SK-N-SH treated with all-trans-retinoic acid at 6 μM for 48 hours (cell line): ENCODE results near the gene KCNH5.

ENCODE experiments used
- ATAC-seq: fragments of 200-7000 bp; cut with Tn5 transposase; 3 replicates; pipeline ENCODE4 v1.9.1; 2020; ENCODE audit warnings: mild to moderate bottlenecking, moderate library complexity
- ARNTL ChIP-seq: fragments of 450-650 bp; formaldehyde crosslinking; IDR thresholded peaks from 2 replicates; pipeline ENCODE4 v1.5.0; 2020; ENCODE audit warnings: low read depth, mild to moderate bottlenecking, moderate library complexity, borderline replicate concordance
- BACH2 ChIP-seq: fragments of 250-450 bp; sonication (Bioruptor Pico); IDR thresholded peaks from 2 replicates; pipeline ENCODE4 v1.9.0; 2021; ENCODE audit warnings: mild to moderate bottlenecking, borderline replicate concordance
- CREB5 ChIP-seq: fragments of 250-450 bp; sonication (Bioruptor Pico); IDR thresholded peaks from 2 replicates; pipeline ENCODE4 v1.5.1; 2020; ENCODE audit warnings: low read depth, mild to moderate bottlenecking, moderate library complexity
- CSDC2 ChIP-seq: fragments of 250-450 bp; sonication (Bioruptor Pico); IDR thresholded peaks from 2 replicates; pipeline ENCODE4 v1.5.0; 2020; ENCODE audit warnings: mild to moderate bottlenecking, moderate library complexity
- CSRNP3 ChIP-seq: fragments of 250-450 bp; sonication (Bioruptor Pico); IDR thresholded peaks from 2 replicates; pipeline ENCODE4 v1.5.1; 2021; ENCODE audit warnings: mild to moderate bottlenecking, moderate library complexity
- ESRRG ChIP-seq: fragments of 250-450 bp; sonication (Bioruptor Pico); IDR thresholded peaks from 2 replicates; pipeline ENCODE4 v1.6.1; 2021; ENCODE audit warnings: mild to moderate bottlenecking
- GLIS3 ChIP-seq: fragments of 250-450 bp; sonication (Bioruptor Pico); IDR thresholded peaks from 2 replicates; pipeline ENCODE4 v1.5.0; 2020; ENCODE audit warnings: mild to moderate bottlenecking, moderate library complexity
- ISL1 ChIP-seq: fragments of 250-450 bp; sonication (Bioruptor Pico); IDR thresholded peaks from 2 replicates; pipeline ENCODE4 v2.1.2; 2022; ENCODE audit warnings: mild to moderate bottlenecking, moderate library complexity
- OSR1 ChIP-seq: fragments of 250-450 bp; sonication (Bioruptor Pico); IDR thresholded peaks from 2 replicates; pipeline ENCODE4 v1.8.0; 2022; ENCODE audit warnings: moderate library complexity, mild to moderate bottlenecking, inconsistent platforms
- PPARA ChIP-seq: fragments of 250-450 bp; sonication (Bioruptor Pico); IDR thresholded peaks from 2 replicates; pipeline ENCODE4 v1.5.0; 2020; ENCODE audit warnings: mild to moderate bottlenecking, borderline replicate concordance
- RARB ChIP-seq: fragments of 250-450 bp; sonication (Bioruptor Pico); IDR thresholded peaks from 2 replicates; pipeline ENCODE4 v1.8.0; 2021; ENCODE audit warnings: mild to moderate bottlenecking, moderate library complexity
- SNAI2 ChIP-seq: fragments of 250-450 bp; sonication (Bioruptor Pico); IDR thresholded peaks from 2 replicates; pipeline ENCODE4 v1.5.0; 2020; ENCODE audit warnings: mild to moderate bottlenecking, moderate library complexity
- TSHZ2 ChIP-seq: fragments of 250-450 bp; sonication (Bioruptor Pico); IDR thresholded peaks from 2 replicates; pipeline ENCODE4 v1.5.0; 2020; ENCODE audit warnings: mild to moderate bottlenecking, moderate library complexity
- ZC3H10 ChIP-seq: fragments of 250-450 bp; sonication (Bioruptor Pico); IDR thresholded peaks from 2 replicates; pipeline ENCODE4 v1.5.1; 2021; ENCODE audit warnings: mild to moderate bottlenecking, moderate library complexity
- ZFP3 ChIP-seq: fragments of 250-450 bp; sonication (Bioruptor Pico); IDR thresholded peaks from 2 replicates; pipeline ENCODE4 v1.5.0; 2020; ENCODE audit warnings: mild to moderate bottlenecking, moderate library complexity
- ZFP30 ChIP-seq: fragments of 450-650 bp; formaldehyde crosslinking; IDR thresholded peaks from 2 replicates; pipeline ENCODE4 v1.5.0; 2022; ENCODE audit warnings: mild to moderate bottlenecking, moderate library complexity
- ZNF565 ChIP-seq: fragments of 450-650 bp; formaldehyde crosslinking; conservative IDR thresholded peaks from 2 replicates; pipeline ENCODE4 v1.5.0; 2020; ENCODE audit warnings: low read depth, mild to moderate bottlenecking, moderate library complexity
- ZNF70 ChIP-seq: fragments of 450-650 bp; formaldehyde crosslinking; IDR thresholded peaks from 2 replicates; pipeline ENCODE4 v1.5.0; 2020; ENCODE audit warnings: mild to moderate bottlenecking, moderate library complexity
- ZNF8 ChIP-seq: fragments of 450-650 bp; formaldehyde crosslinking; IDR thresholded peaks from 2 replicates; pipeline ENCODE4 v1.5.0; 2020; ENCODE audit warnings: mild to moderate bottlenecking, moderate library complexity
- TF ChIP-seq, protein P1 (sequence below): fragments of 250-450 bp; sonication (Bioruptor Pico); IDR thresholded peaks from 2 replicates; pipeline ENCODE4 v1.8.0; 2020; ENCODE audit warnings: mild to moderate bottlenecking, moderate library complexity, borderline replicate concordance

Gene KCNH5

DNA sequence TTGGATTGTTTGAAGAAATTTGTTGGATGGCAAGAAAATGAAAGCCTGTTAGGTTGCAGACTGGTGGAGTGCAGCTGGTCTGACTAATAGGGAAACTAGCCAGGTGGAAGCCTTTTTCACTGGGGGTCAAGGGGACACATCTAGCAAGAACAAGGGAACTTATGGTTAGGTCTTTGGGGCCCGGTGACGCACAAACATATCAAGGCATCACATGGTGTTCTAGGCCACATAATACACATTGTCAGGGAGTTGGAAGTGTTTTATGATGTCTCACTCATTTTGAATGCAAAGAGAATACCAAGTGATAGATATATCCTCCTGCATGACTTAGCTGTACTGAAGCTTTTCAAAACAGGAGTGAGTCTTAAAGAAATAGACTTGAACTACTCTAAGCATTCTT, 351.2 kb downstream of the KCNH5 start:
- TF ChIP-seq TSHZ2 (CRISPR knock-in tag), result no peak
- TF ChIP-seq ARNTL, result no peak
- TF ChIP-seq SNAI2 (CRISPR knock-in tag), result no peak
- TF ChIP-seq CSRNP3 (CRISPR knock-in tag), result no peak
- TF ChIP-seq, protein P1, sequence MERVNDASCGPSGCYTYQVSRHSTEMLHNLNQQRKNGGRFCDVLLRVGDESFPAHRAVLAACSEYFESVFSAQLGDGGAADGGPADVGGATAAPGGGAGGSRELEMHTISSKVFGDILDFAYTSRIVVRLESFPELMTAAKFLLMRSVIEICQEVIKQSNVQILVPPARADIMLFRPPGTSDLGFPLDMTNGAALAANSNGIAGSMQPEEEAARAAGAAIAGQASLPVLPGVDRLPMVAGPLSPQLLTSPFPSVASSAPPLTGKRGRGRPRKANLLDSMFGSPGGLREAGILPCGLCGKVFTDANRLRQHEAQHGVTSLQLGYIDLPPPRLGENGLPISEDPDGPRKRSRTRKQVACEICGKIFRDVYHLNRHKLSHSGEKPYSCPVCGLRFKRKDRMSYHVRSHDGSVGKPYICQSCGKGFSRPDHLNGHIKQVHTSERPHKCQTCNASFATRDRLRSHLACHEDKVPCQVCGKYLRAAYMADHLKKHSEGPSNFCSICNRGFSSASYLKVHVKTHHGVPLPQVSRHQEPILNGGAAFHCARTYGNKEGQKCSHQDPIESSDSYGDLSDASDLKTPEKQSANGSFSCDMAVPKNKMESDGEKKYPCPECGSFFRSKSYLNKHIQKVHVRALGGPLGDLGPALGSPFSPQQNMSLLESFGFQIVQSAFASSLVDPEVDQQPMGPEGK (CRISPR knock-in tag), result no peak
- no peak for TF ChIP-seq ZNF8
- TF ChIP-seq ZC3H10 (CRISPR knock-in tag), result no peak
- TF ChIP-seq ZNF565 (CRISPR knock-in tag), result no peak
- TF ChIP-seq ZFP30, result no peak
- TF ChIP-seq BACH2 (CRISPR knock-in tag), result no peak
- no peak for TF ChIP-seq ZFP3 (CRISPR knock-in tag)
- no peak for TF ChIP-seq OSR1 (CRISPR knock-in tag)
- ATAC-seq, result no peak

DNA sequence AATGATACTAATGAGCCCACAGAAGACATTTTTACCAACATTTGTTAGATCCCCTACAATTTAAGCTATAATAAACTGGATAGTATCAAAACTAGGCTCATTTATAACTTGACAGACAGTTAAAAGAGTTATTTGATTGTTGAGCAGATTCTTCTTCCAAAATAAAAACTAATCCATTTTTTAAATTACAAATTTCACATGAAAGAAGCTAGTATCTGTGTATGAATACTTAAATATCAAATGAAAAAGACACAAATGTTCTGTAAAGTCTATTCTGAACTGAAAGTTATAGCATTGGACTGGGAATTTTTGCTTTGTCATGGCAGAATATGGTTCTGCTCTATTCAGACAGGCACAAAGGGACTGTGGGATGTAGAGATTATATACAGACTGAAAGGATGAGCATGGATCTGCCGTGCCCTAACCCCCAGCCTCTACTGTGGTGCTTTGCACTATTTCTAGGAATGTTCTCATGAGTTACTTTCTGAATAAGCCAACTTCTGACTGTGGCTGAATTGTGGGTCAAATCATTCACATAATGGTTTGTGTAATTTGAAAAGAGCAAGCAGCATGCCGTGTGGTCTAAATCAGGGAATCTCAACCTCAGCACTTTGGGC, 352.7 kb downstream of the KCNH5 start:
- ATAC-seq, result no peak
- no peak for TF ChIP-seq RARB (CRISPR knock-in tag)
- no peak for TF ChIP-seq GLIS3 (CRISPR knock-in tag)
- no peak for TF ChIP-seq CSRNP3 (CRISPR knock-in tag)
- no peak for TF ChIP-seq ZNF70 (CRISPR knock-in tag)
- TF ChIP-seq ZNF8, result no peak
- TF ChIP-seq CSDC2 (CRISPR knock-in tag), result no peak
- TF ChIP-seq, protein P1 (CRISPR knock-in tag), result no peak
- no peak for TF ChIP-seq PPARA (CRISPR knock-in tag)
- TF ChIP-seq BACH2 (CRISPR knock-in tag), result no peak
- TF ChIP-seq ZFP30, result no peak
- TF ChIP-seq CREB5 (CRISPR knock-in tag), result no peak
- TF ChIP-seq ZC3H10 (CRISPR knock-in tag), result no peak
- no peak for TF ChIP-seq ZNF565 (CRISPR knock-in tag)
- TF ChIP-seq ISL1 (CRISPR knock-in tag), result no peak
- no peak for TF ChIP-seq SNAI2 (CRISPR knock-in tag)
- no peak for TF ChIP-seq ZFP3 (CRISPR knock-in tag)
- TF ChIP-seq ESRRG (CRISPR knock-in tag), result no peak
- no peak for TF ChIP-seq ARNTL
